DND-41 (cell line): Measurements from ENCODE around the gene POP5.

Experiments used
- CTCF ChIP-seq: IDR thresholded peaks from 2 replicates; pipeline ENCODE4 v1.5.1; 2012; ENCODE audit warnings: borderline replicate concordance, low read length, moderate library complexity, mild to moderate bottlenecking; ENCODE audit not compliant: poor library complexity, severe bottlenecking; ENCODE audit errors: extremely low read depth
- EZH2 ChIP-seq: IDR thresholded peaks from 3 replicates; pipeline ENCODE4 v1.6.1; 2012; ENCODE audit warnings: borderline replicate concordance, low read depth, mild to moderate bottlenecking, moderate library complexity, low read length, inconsistent platforms; ENCODE audit not compliant: severe bottlenecking

- TF ChIP-seq CTCF (peak; percentile 53), EZH2 (no peak)
These were observed 44.6 kb upstream of the POP5 start for GRCh38 chr12:120625557-120626419.
